Measurements from ENCODE around the gene DHDH. TPM values are rescaled to one million over a fixed set of nuclear protein-coding genes. Genes with fewer than 3 reads are reported as not detected.

DHDH gene
- total RNA-seq, 4 donors from 2014 or later = 0.57 TPM; not detected in 3

DNA sequence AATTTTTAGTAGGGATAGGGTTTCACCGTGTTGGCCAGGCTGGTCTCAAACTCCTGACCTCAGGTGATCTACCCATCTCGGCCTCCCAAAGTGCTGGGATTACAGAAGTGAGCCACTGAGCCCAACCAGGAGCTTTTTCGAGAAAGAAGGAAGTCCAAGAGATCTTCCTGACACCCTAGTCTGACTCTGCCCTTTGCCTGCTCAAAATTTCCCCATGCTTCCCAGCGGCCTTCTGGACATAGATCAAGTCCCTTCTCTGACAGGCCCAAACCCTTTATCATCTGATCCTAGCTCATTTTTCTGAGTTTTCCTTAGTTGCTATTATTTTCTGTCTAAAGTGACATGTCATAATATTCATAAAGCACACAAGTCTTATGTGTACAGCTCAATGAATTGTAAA lies 19.6 kb downstream of the DHDH start:
- 70% methylated on average over 4 of the region's 4 CpGs for WGBS
- Histone ChIP-seq H3K27me3 (no peaks in the 10 kb centered on the region), H3K27ac (replicated peaks in 1 of 4) (peak overlapping the region in 2 of 4 donors; percentile 84 to 93), H3K4me1 (peaks cover 13 to 24% (median 22%) of the 10 kb centered on the region in 4 donors), H3K36me3 (peaks cover 0 to 14% (median 2%) of the 10 kb centered on the region in 4 donors), H3K4me3 (no peak overlapping the region), H3K9me3 (no peaks in the 10 kb centered on the region)
- DNase-seq (ENCODE audit: extremely low spot score) = no peak
- TF ChIP-seq, protein P1, sequence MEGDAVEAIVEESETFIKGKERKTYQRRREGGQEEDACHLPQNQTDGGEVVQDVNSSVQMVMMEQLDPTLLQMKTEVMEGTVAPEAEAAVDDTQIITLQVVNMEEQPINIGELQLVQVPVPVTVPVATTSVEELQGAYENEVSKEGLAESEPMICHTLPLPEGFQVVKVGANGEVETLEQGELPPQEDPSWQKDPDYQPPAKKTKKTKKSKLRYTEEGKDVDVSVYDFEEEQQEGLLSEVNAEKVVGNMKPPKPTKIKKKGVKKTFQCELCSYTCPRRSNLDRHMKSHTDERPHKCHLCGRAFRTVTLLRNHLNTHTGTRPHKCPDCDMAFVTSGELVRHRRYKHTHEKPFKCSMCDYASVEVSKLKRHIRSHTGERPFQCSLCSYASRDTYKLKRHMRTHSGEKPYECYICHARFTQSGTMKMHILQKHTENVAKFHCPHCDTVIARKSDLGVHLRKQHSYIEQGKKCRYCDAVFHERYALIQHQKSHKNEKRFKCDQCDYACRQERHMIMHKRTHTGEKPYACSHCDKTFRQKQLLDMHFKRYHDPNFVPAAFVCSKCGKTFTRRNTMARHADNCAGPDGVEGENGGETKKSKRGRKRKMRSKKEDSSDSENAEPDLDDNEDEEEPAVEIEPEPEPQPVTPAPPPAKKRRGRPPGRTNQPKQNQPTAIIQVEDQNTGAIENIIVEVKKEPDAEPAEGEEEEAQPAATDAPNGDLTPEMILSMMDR (IDR thresholded peaks at IDR 0.05) = no peak
- TF ChIP-seq POLR2A (IDR thresholded peaks at IDR 0.05; ENCODE audit: low read depth) (no peak), POLR2AphosphoS5 (IDR thresholded peaks at IDR 0.05) (no peak), EP300 (IDR thresholded peaks at IDR 0.05) (no peak)
- intact Hi-C loops (cut with DNase I) = no loop called here

DNA sequence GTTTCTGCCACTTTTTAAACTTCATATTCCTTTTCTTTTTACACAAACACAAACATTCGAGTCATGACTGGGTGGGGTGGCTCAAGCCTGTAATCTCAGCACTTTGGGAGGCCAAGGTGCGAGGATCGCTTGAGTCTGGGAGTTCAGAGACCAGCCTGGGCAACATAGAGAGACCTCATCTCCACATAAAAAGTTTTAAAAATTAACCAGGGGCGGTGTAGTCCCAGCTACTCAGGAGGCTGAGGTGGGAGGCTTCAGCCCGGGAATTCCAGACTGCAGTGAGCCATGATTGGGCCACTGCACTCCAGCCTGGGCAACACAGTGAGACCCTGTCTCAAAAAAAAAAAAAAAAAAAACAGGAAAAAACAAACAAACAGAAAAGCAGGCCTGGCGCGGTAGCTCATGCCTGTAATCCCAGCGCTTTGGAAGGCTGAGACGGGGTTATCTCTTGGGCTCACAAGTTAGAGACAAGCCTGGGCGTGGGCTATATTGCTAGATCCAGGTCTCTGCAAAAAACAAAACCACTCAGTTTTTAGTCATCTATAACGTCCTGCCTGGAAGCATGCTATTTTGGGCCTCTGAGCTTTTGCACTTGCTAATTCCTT lies 20.6 kb downstream of the DHDH start:
- TF ChIP-seq, protein P1 (IDR thresholded peaks at IDR 0.05) = no peak
- TF ChIP-seq POLR2AphosphoS5 (IDR thresholded peaks at IDR 0.05) (no peak), POLR2A (IDR thresholded peaks at IDR 0.05; ENCODE audit: low read depth) (no peak), EP300 (IDR thresholded peaks at IDR 0.05) (no peak)
- Histone ChIP-seq H3K4me1 (peaks cover 13 to 24% (median 22%) of the 10 kb centered on the region in 4 donors), H3K27ac (replicated peaks in 1 of 4) (peak overlapping the region; percentile 84 to 93 (median 89)), H3K36me3 (peaks cover 0 to 21% (median 2%) of the 10 kb centered on the region in 4 donors), H3K4me3 (peak overlapping the region; percentile 84 to 93 (median 90)), H3K9me3 (no peaks in the 10 kb centered on the region), H3K27me3 (no peaks in the 10 kb centered on the region)
- intact Hi-C loops (cut with DNase I) = no loop called here
- 51% methylated on average over 10 of the region's 11 CpGs for WGBS
- DNase-seq (ENCODE audit: extremely low spot score) = no peak

DNA sequence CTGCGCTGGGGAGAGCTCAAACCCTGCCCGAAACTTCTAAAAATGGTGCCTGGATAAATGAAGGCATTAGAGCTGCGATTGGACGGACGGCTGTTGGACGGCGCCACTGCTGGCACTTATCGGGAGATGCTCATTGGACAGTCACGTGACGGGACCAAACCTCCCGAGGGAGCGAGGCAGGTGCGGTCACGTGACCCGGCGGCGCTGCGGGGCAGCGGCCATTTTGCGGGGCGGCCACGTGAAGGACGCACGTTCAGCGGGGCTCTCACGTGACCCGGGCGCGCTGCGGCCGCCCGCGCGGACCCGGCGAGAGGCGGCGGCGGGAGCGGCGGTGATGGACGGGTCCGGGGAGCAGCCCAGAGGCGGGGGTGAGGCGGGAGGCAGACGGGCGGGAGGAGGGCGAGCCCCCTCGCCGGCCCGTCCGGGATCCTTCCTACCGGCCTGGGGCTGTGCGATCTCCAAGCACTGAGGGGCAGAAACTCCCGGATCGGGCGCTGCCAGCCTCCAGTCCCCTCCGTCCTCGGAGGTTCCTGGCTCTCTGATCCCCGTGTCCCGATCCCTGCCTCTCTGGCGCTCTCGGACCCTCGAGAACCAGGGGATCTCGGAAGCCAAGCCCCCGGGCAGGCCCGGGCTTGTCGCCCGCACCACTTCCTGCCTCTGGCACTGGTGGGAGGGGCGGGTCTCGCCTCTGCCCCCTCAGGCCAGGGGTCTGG lies 21.3 kb downstream of the DHDH start, which contains the start of gene BAX:
BAX (plus strand) TSS at position 281 of the 713 bp plus-strand sequence; CDS start at position 335, 54 bp downstream.
- WGBS = 0% methylated on average over 9 of the region's 71 CpGs
- Histone ChIP-seq H3K4me1 (peaks cover 13 to 24% (median 22%) of the 10 kb centered on the region in 4 donors), H3K36me3 (peaks cover 0 to 21% (median 2%) of the 10 kb centered on the region in 4 donors), H3K4me3 (peak within 1 kb of the TSS; percentile 84 to 93 (median 90)), H3K9me3 (no peaks in the 10 kb centered on the region), H3K27me3 (no peaks in the 10 kb centered on the region), H3K27ac (replicated peaks in 1 of 4) (peak within 1 kb of the TSS; percentile 84 to 93 (median 89))
- intact Hi-C loops (cut with DNase I) = no loop called here
- DNase-seq (ENCODE audit: extremely low spot score) = peak; percentile 99
- peak; percentile 77 to 98 for TF ChIP-seq POLR2AphosphoS5 (IDR thresholded peaks at IDR 0.05)
- TF ChIP-seq, protein P1 (IDR thresholded peaks at IDR 0.05) = peak in 1 of 3 experiments; percentile 35
- TF ChIP-seq EP300 (IDR thresholded peaks at IDR 0.05) = no peak
- TF ChIP-seq POLR2A (IDR thresholded peaks at IDR 0.05; ENCODE audit: low read depth) = peak; percentile 71

DNA sequence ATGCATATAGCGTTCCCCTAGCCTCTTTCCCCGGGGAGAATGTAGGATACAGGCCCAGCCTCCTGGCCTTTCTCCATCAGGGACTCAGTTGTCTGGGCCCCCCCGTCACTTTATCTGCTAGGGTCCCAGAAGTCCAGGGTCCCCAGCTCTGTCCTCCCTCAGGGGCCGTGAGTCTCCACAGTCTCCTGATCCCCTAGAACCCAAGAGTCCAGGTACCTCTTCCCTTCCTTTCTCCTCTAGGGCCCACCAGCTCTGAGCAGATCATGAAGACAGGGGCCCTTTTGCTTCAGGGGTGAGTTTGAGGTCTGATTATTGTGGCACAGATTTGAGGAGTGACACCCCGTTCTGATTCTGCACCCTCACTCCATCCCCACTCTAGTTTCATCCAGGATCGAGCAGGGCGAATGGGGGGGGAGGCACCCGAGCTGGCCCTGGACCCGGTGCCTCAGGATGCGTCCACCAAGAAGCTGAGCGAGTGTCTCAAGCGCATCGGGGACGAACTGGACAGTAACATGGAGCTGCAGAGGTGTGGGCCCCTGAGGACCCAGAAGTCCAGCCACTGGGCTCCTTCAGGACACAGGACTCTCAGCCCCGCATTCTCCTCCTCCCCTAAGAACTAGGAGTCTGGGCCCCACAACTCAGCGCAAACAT lies 21.9 kb downstream of the DHDH start:
- no peaks in the 10 kb centered on the region for H3K27me3 ChIP-seq
- peak overlapping the region; percentile 84 to 93 (median 90) for H3K4me3 ChIP-seq
- intact Hi-C loops (cut with DNase I) = no loop called here
- no peak for DNase-seq (ENCODE audit: extremely low spot score)
- peaks cover 0 to 26% (median 2%) of the 10 kb centered on the region in 4 donors for H3K36me3 ChIP-seq
- no peaks in the 10 kb centered on the region for H3K9me3 ChIP-seq
- 62% methylated on average over 14 of the region's 16 CpGs for WGBS
- peaks cover 13 to 25% (median 23%) of the 10 kb centered on the region in 4 donors for H3K4me1 ChIP-seq
- no peak for TF ChIP-seq EP300 (IDR thresholded peaks at IDR 0.05)
- TF ChIP-seq, protein P1 (IDR thresholded peaks at IDR 0.05) = no peak
- TF ChIP-seq POLR2AphosphoS5 (IDR thresholded peaks at IDR 0.05) = no peak
- TF ChIP-seq POLR2A (IDR thresholded peaks at IDR 0.05; ENCODE audit: low read depth) = no peak
- peak overlapping the region; percentile 84 to 93 (median 89) for H3K27ac ChIP-seq (replicated peaks in 1 of 4)

All from esophagus muscularis mucosa (tissue), 4 donors.